HL-60 (cell line): ENCODE measurements around the gene DDX56.

Experiments used
- CTCF ChIP-seq: IDR thresholded peaks from one replicate; pipeline ENCODE4 v1.5.1; 2011; ENCODE audit warnings: low read length, control low read depth, inconsistent platforms; ENCODE audit not compliant: insufficient read depth
- GABPA ChIP-seq: IDR thresholded peaks from 2 replicates; pipeline ENCODE4 v1.6.1; 2012; ENCODE audit warnings: low read depth
- SPI1 ChIP-seq: IDR thresholded peaks from 2 replicates; pipeline ENCODE4 v1.6.1; 2012; ENCODE audit warnings: low read depth, mild to moderate bottlenecking, borderline replicate concordance

- no peak for TF ChIP-seq CTCF
- no peak for TF ChIP-seq SPI1
- TF ChIP-seq GABPA: no peak
Observed at GRCh38 chr7:44548893-44549292, 24.8 kb downstream of the DDX56 start.
